Neural cell (in vitro differentiated cells): ENCODE data around the gene KLC4. TPM values are rescaled to one million over a fixed set of nuclear protein-coding genes. Genes with fewer than 3 reads are reported as not detected.

ENCODE experiments used
- H2AFZ ChIP-seq: fragments of 200-600, 300-800 bp; sonication (generic), shearing (Covaris generic); 2 replicates; pipeline ENCODE4 v1.6.0; 2014; ENCODE audit warnings: low read depth, mild to moderate bottlenecking, antibody characterized with exemption, low read length, moderate library complexity
- H3F3A ChIP-seq: fragments of 200-600 bp; shearing (Covaris generic); 2 replicates; pipeline ENCODE4 v1.6.1; 2016; ENCODE audit warnings: mild to moderate bottlenecking, moderate library complexity, mixed read lengths, antibody characterized with exemption, low read length; ENCODE audit not compliant: insufficient read depth, poor library complexity, severe bottlenecking
- H3K27ac ChIP-seq: fragments of 200-600, 300-800 bp; sonication (generic), shearing (Covaris generic); 2 replicates; pipeline ENCODE4 v1.5.1; 2014; ENCODE audit warnings: mild to moderate bottlenecking, low read length, moderate library complexity
- H3K27me3 ChIP-seq: fragments of 300-800, 200-600 bp; sonication (generic), shearing (Covaris generic); 2 replicates; pipeline ENCODE4 v1.6.0; 2014; ENCODE audit warnings: mild to moderate bottlenecking, low read depth, low read length, moderate library complexity; ENCODE audit not compliant: insufficient read depth
- H3K36me3 ChIP-seq: fragments of 300-800, 200-600 bp; sonication (generic), shearing (Covaris generic); 2 replicates; pipeline ENCODE4 v1.5.1; 2014; ENCODE audit warnings: mild to moderate bottlenecking, antibody characterized with exemption, low read length, moderate library complexity; ENCODE audit not compliant: insufficient read depth
- H3K4me2 ChIP-seq: fragments of 300-800, 200-600 bp; sonication (generic), shearing (Covaris generic); 2 replicates; pipeline ENCODE4 v1.6.0; 2014; ENCODE audit warnings: mild to moderate bottlenecking, low read length
- H3K4me3 ChIP-seq: fragments of 300-800, 200-600 bp; sonication (generic), shearing (Covaris generic); 2 replicates; pipeline ENCODE4 v1.5.1; 2014; ENCODE audit warnings: mild to moderate bottlenecking, low read length, moderate library complexity
- H3K79me2 ChIP-seq: fragments of 200-600 bp; shearing (Covaris generic); replicated peaks from 2 replicates; pipeline ENCODE4 v1.6.0; 2014; ENCODE audit warnings: mild to moderate bottlenecking, low read length, moderate library complexity; ENCODE audit not compliant: insufficient read depth
- H3K9ac ChIP-seq: fragments of 300-800, 200-600 bp; sonication (generic), shearing (Covaris generic); 2 replicates; pipeline ENCODE4 v1.6.1; 2016; ENCODE audit warnings: mild to moderate bottlenecking, low read length, mixed read lengths
- H3K9me2 ChIP-seq: fragments of 200-600 bp; shearing (Covaris generic); 2 replicates; pipeline ENCODE4 v1.6.1; 2016; ENCODE audit warnings: mild to moderate bottlenecking, low read length, mixed read lengths; ENCODE audit not compliant: insufficient read depth
- H3K9me3 ChIP-seq: fragments of 200-600, 300-800 bp; sonication (generic), shearing (Covaris generic); 2 replicates; pipeline ENCODE4 v1.6.1; 2016; ENCODE audit warnings: mild to moderate bottlenecking, mixed run types, low read length, moderate library complexity, mixed read lengths
- H4K20me1 ChIP-seq: fragments of 200-600 bp; shearing (Covaris generic); 2 replicates; pipeline ENCODE4 v1.6.1; 2016; ENCODE audit warnings: mild to moderate bottlenecking, mixed run types; ENCODE audit not compliant: insufficient read depth
- CTCF ChIP-seq: fragments of 450-650 bp; IDR thresholded peaks from 2 replicates; pipeline ENCODE4 v1.5.1; 2014; ENCODE audit warnings: antibody characterized with exemption, mild to moderate bottlenecking, moderate library complexity; ENCODE audit not compliant: poor library complexity, severe bottlenecking
- EP300 ChIP-seq: fragments of 450-650 bp; conservative IDR thresholded peaks from 2 replicates; pipeline ENCODE4 v1.6.1; 2014; ENCODE audit warnings: antibody characterized with exemption, mild to moderate bottlenecking, moderate library complexity; ENCODE audit not compliant: poor library complexity, severe bottlenecking
- EZH2 ChIP-seq: fragments of 200-600, 300-800 bp; shearing (Covaris generic), sonication (generic); IDR thresholded peaks from 2 replicates; pipeline ENCODE4 v1.6.1; 2014; ENCODE audit warnings: antibody characterized with exemption, low read length, borderline replicate concordance, mild to moderate bottlenecking; ENCODE audit not compliant: insufficient read depth, poor library complexity, severe bottlenecking
- MXI1 ChIP-seq: fragments of 450-650 bp; conservative IDR thresholded peaks from 2 replicates; pipeline ENCODE4 v1.6.1; 2014; ENCODE audit warnings: antibody characterized with exemption, mild to moderate bottlenecking; ENCODE audit not compliant: poor library complexity, severe bottlenecking
- POLR2AphosphoS5 ChIP-seq: IDR thresholded peaks from 2 replicates; pipeline ENCODE4 v1.6.1; 2012
- RAD21 ChIP-seq: fragments of 450-650 bp; conservative IDR thresholded peaks from 2 replicates; pipeline ENCODE4 v1.6.1; 2014; ENCODE audit warnings: antibody characterized with exemption, mild to moderate bottlenecking, moderate library complexity
- REST ChIP-seq: IDR thresholded peaks from 2 replicates; pipeline ENCODE4 v1.6.1; 2012; ENCODE audit warnings: borderline replicate concordance
- SMC3 ChIP-seq: fragments of 450-650 bp; conservative IDR thresholded peaks from 2 replicates; pipeline ENCODE4 v1.6.1; 2014; ENCODE audit warnings: antibody characterized with exemption, mild to moderate bottlenecking, moderate library complexity; ENCODE audit not compliant: poor library complexity
- TAF1 ChIP-seq: IDR thresholded peaks from 2 replicates; pipeline ENCODE4 v1.6.1; 2012; ENCODE audit warnings: low read depth
- polyA plus RNA-seq: library from polyadenylated mRNA; depleted of rRNA; stranded (reverse); fragments of >200 nt; gene quantifications from 2 replicates; pipeline ENCODE4 v1.2.3, GENCODE V29; 2014

The KLC4 gene
- polyA plus RNA-seq, 1 donor from 2014 or later, result 75.3 TPM

- TF ChIP-seq REST (no peak), CTCF (no peak), EZH2 (no peak), TAF1 (no peak), EP300 (no peak)
- no peak overlapping the region for H3K4me2 ChIP-seq
- no peaks in the 10 kb centered on the region for H3K36me3 ChIP-seq
- H3K9ac ChIP-seq, result no peak overlapping the region
- no peaks in the 10 kb centered on the region for H3K9me2 ChIP-seq
- H3K27ac ChIP-seq, result no peak overlapping the region
- no peaks in the 10 kb centered on the region for H3K9me3 ChIP-seq
- no peaks in the 10 kb centered on the region for H3F3A ChIP-seq
- H3K27me3 ChIP-seq, result no peaks in the 10 kb centered on the region
- no peak overlapping the region for H2AFZ ChIP-seq
- H3K79me2 ChIP-seq, result peaks cover 16% of the 10 kb centered on the region
- no peak overlapping the region for H3K4me3 ChIP-seq
- H4K20me1 ChIP-seq, result no peaks in the 10 kb centered on the region
Observed at GRCh38 chr6:43092635-43093034, 33.2 kb downstream of the KLC4 start.

GRCh38 chr6:43093436-43094289 lies 34.2 kb downstream of the KLC4 start:
- Histone ChIP-seq H3K27ac (no peak overlapping the region), H3K9ac (no peak overlapping the region), H3K36me3 (no peaks in the 10 kb centered on the region), H3K4me3 (no peak overlapping the region), H3K79me2 (peaks cover 16% of the 10 kb centered on the region), H2AFZ (no peak overlapping the region), H3K9me3 (no peaks in the 10 kb centered on the region), H3K4me2 (no peak overlapping the region), H4K20me1 (no peaks in the 10 kb centered on the region), H3K9me2 (no peaks in the 10 kb centered on the region), H3F3A (no peaks in the 10 kb centered on the region), H3K27me3 (no peaks in the 10 kb centered on the region)
- TF ChIP-seq SMC3 (no peak), CTCF (no peak), POLR2AphosphoS5 (no peak), MXI1 (no peak), RAD21 (no peak), REST (no peak), EZH2 (no peak), EP300 (no peak), TAF1 (no peak)
